ENCODE data around the gene PLCD3. TPM values are rescaled to one million over a fixed set of nuclear protein-coding genes. Genes with fewer than 3 reads are reported as not detected.

Gene PLCD3
- total and polyA plus RNA-seq, 2 of the 13 experiments (the other 11 are each of a cell fraction or from before 2014, with no cell fraction given), result 11.3 to 39.1 TPM

DNA sequence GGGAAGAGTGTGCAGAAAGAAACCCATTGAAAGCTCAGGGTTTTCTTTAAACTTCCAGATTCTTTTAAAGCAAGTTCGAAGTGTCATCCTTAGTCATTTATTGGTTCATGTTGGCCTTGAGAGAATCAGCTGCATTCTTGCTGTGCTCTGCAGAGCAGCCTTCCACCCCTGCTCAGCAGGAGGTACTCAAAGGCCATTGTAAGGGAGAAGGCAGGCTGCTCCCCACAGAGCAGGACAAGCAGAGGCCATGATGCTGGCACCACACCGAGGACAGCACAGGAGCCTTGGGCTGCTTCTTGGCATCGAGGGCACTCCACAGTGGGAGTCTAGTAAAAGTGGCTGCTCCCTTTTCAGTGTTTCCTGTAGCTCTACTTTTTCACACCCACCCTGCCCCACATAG lies 41.6 kb downstream of the PLCD3 start:
- ChIA-PET POLR2A (interaction anchor here (0.6 to 0.8 kb wide), 2 partner anchors 29 to 705 kb away, joined by 3 read pairs; no protein-coding TSS in a partner anchor), CTCF (ENCODE audit: low intra/inter-chr PET ratio, low total read pairs) (no interaction called here)
- ATAC-seq (no peak), FAIRE-seq (no peak), DNase-seq (ENCODE audit: low spot score) (no peak)
- Histone ChIP-seq H2AFZ (ENCODE audit: low read length) (no peak overlapping the region), H3K27me3 (ENCODE audit: control insufficient read depth in 1 of 2, insufficient read depth in 2 of 2, low read length in 2 of 2) (no peaks in the 10 kb centered on the region), H3K27ac (ENCODE audit: extremely low read length, insufficient read depth, low read length) (no peak overlapping the region), H3K4me3 (replicated peaks in 1 of 3; ENCODE audit: insufficient read depth in 1 of 3, low read depth in 2 of 3, low read length in 3 of 3) (no peak overlapping the region), H3K9me3 (ENCODE audit: low read length) (no peaks in the 10 kb centered on the region), H4K20me1 (ENCODE audit: insufficient read depth, low read length) (no peaks in the 10 kb centered on the region), H3K36me3 (replicated peaks in 1 of 2; ENCODE audit: control insufficient read depth in 1 of 2, insufficient read depth in 2 of 2, low read length in 2 of 2) (peaks cover 43 to 85% of the 10 kb centered on the region in 2 experiments), H3K4me2 (ENCODE audit: low read depth, low read length) (no peak overlapping the region), H3K4me1 (ENCODE audit: insufficient read depth, low read length) (peaks cover 41% of the 10 kb centered on the region), H3K9ac (ENCODE audit: insufficient read depth, low read depth, low read length) (no peak overlapping the region), H3K79me2 (ENCODE audit: insufficient read depth, low read length) (no peaks in the 10 kb centered on the region)
- in situ Hi-C loops (cut with HindIII; ENCODE audit: extremely low pct_ligation_motif_present, low pct_unique_long_range_greater_than_20kb), result no loop called here
- 89% methylated on average over 2 of the region's 3 CpGs for WGBS (ENCODE audit: low lambda C conversion rate)
- BruUV-seq (replicated peaks), result no TSS peak
- intact Hi-C loops (cut with micrococcal nuclease; ENCODE audit: unreplicated experiment), result loop anchor here (10.0 kb wide), 1 partner anchor 186 kb away; a partner anchor contains a TSS
- TF ChIP-seq MNT (IDR thresholded peaks at IDR 0.05) (no peak), RXRA (CRISPR knock-in tag; IDR thresholded peaks at IDR 0.05) (peak; percentile 44; the same call in 1 of the 2 replicates), NFIC (IDR thresholded peaks at IDR 0.05; ENCODE audit: low read length) (no peak), ZNF180 (CRISPR knock-in tag; IDR thresholded peaks at IDR 0.05; ENCODE audit: borderline replicate concordance, low read depth) (no peak), PITX1 (CRISPR knock-in tag; IDR thresholded peaks at IDR 0.05) (no peak), ZFX (CRISPR knock-in tag; IDR thresholded peaks at IDR 0.05; ENCODE audit: low read depth) (no peak)

- H4K20me1 ChIP-seq (ENCODE audit: insufficient read depth, low read length), result no peaks in the 10 kb centered on the region
- H3K27ac ChIP-seq (ENCODE audit: extremely low read length, insufficient read depth, low read length), result no peak overlapping the region
- intact Hi-C loops (cut with micrococcal nuclease; ENCODE audit: unreplicated experiment) (no loop called here), in situ Hi-C loops (cut with HindIII; ENCODE audit: extremely low pct_ligation_motif_present, low pct_unique_long_range_greater_than_20kb) (no loop called here)
- ATAC-seq (no peak), DNase-seq (ENCODE audit: low spot score) (no peak), FAIRE-seq (no peak)
- ChIA-PET POLR2A (interaction anchor here (2.0 kb wide), 1 partner anchor 28 kb away, joined by 6 read pairs; the partner anchor contains the start of gene NMT1), CTCF (ENCODE audit: low intra/inter-chr PET ratio, low total read pairs) (no interaction called here)
- no peak overlapping the region for H3K4me3 ChIP-seq (replicated peaks in 1 of 3; ENCODE audit: insufficient read depth in 1 of 3, low read depth in 2 of 3, low read length in 3 of 3)
- H3K9ac ChIP-seq (ENCODE audit: insufficient read depth, low read depth, low read length), result no peak overlapping the region
- H3K27me3 ChIP-seq (ENCODE audit: control insufficient read depth in 1 of 2, insufficient read depth in 2 of 2, low read length in 2 of 2), result no peaks in the 10 kb centered on the region
- TSS peak; percentile 48 for BruUV-seq (replicated peaks)
- H3K9me3 ChIP-seq (ENCODE audit: low read length), result no peaks in the 10 kb centered on the region
- no peaks in the 10 kb centered on the region for H3K79me2 ChIP-seq (ENCODE audit: insufficient read depth, low read length)
- peaks cover 41% of the 10 kb centered on the region for H3K4me1 ChIP-seq (ENCODE audit: insufficient read depth, low read length)
- peaks cover 39 to 86% of the 10 kb centered on the region in 2 experiments for H3K36me3 ChIP-seq (replicated peaks in 1 of 2; ENCODE audit: control insufficient read depth in 1 of 2, insufficient read depth in 2 of 2, low read length in 2 of 2)
- no peak overlapping the region for H3K4me2 ChIP-seq (ENCODE audit: low read depth, low read length)
- 93% methylated on average over 3 of the region's 3 CpGs for WGBS (ENCODE audit: low lambda C conversion rate)
- H2AFZ ChIP-seq (ENCODE audit: low read length), result no peak overlapping the region
- TF ChIP-seq CREB1 (IDR thresholded peaks at IDR 0.05) (no peak), CREB1 (CRISPR knock-in tag; IDR thresholded peaks at IDR 0.05) (no peak), GZF1 (CRISPR knock-in tag; IDR thresholded peaks at IDR 0.05) (no peak), NCOA1 (CRISPR knock-in tag; IDR thresholded peaks at IDR 0.05) (no peak), ZNF609 (CRISPR knock-in tag; IDR thresholded peaks at IDR 0.05; ENCODE audit: borderline replicate concordance) (no peak), DNMT3B (CRISPR knock-in tag; conservative IDR thresholded peaks at IDR 0.05) (no peak), ZNF205 (CRISPR knock-in tag; IDR thresholded peaks at IDR 0.05) (no peak)
Observed at GRCh38 chr17:45088741-45089140, 43.6 kb downstream of the PLCD3 start.
